GM20000 (cell line): ENCODE results near the gene SH3BP4.

ENCODE experiments used
- DNase-seq: peaks from one replicate; pipeline ENCODE4 v3.0.0; 2012; ENCODE audit warnings: low spot score
- TF ChIP-seq, protein P1 (sequence below): IDR thresholded peaks from 2 replicates; pipeline ENCODE4 v1.5.1; 2012; ENCODE audit warnings: mild to moderate bottlenecking, control low read depth; ENCODE audit errors: extremely low read depth, missing control alignments

Gene SH3BP4

DNA sequence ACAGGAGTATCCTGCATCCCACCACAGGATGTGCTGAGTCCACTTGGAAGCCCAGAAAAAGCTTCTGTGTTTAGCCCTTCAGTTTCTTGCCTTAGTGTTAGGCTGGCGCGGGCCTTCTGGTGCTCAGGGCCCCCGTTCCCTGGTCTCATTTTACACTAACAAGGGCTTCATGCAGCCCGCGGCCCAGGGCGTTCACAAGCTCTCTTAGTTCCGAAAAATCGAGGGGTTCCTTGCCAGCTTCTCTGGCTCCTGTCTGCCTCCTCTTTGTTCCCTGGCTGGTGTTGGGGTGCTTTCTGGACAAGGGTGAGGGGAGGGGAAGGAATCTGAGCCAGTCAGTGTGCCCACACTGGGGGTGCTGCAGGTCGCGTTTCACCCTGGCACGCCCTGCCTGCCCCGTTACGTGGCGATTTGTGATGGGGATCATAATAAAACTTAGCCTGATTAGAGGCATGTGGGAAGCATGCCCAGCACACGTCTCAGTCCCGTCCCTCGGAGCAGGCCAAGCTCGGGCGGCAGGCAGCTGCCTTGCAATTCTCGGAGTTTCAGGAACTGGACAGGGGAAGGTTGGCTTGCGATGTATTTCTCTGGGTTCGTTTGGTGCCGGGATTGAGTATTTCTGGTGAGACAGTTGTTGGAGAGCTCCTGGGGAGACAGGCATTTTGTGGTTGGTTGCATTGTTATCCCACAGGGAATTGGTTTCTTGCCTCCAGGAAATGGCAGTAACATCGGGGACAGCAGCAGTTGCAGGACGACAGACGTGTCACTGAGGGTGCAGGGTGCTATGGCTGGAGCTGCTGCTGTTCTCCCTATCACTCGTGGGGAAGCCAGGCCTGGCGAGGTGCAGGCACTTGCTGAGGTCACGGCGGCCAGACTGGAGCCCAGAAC is 22.9 kb downstream of the SH3BP4 start:
- DNase-seq: no peak
- TF ChIP-seq, protein P1, sequence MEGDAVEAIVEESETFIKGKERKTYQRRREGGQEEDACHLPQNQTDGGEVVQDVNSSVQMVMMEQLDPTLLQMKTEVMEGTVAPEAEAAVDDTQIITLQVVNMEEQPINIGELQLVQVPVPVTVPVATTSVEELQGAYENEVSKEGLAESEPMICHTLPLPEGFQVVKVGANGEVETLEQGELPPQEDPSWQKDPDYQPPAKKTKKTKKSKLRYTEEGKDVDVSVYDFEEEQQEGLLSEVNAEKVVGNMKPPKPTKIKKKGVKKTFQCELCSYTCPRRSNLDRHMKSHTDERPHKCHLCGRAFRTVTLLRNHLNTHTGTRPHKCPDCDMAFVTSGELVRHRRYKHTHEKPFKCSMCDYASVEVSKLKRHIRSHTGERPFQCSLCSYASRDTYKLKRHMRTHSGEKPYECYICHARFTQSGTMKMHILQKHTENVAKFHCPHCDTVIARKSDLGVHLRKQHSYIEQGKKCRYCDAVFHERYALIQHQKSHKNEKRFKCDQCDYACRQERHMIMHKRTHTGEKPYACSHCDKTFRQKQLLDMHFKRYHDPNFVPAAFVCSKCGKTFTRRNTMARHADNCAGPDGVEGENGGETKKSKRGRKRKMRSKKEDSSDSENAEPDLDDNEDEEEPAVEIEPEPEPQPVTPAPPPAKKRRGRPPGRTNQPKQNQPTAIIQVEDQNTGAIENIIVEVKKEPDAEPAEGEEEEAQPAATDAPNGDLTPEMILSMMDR: no peak

DNA sequence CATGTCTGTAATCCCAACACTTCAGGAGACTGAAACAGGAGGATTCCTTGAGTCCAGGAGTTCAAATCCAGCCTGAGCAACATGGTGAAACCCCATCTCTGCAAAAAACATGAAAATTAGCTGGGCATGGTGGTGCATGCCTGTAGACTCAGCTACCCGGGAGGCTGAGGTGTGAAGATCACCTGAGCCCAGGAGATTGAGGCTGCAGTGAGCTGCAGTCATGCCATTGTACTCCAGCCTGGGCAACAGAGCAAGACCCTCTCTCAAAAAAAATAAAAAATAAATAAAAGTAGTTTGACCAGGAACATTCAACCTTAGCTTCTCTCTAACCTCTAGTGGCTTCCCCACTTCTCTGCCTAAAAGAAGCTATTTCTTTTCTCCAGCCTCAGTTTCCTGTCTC is 23.8 kb downstream of the SH3BP4 start:
- no peak for DNase-seq
- TF ChIP-seq, protein P1: no peak

DNA sequence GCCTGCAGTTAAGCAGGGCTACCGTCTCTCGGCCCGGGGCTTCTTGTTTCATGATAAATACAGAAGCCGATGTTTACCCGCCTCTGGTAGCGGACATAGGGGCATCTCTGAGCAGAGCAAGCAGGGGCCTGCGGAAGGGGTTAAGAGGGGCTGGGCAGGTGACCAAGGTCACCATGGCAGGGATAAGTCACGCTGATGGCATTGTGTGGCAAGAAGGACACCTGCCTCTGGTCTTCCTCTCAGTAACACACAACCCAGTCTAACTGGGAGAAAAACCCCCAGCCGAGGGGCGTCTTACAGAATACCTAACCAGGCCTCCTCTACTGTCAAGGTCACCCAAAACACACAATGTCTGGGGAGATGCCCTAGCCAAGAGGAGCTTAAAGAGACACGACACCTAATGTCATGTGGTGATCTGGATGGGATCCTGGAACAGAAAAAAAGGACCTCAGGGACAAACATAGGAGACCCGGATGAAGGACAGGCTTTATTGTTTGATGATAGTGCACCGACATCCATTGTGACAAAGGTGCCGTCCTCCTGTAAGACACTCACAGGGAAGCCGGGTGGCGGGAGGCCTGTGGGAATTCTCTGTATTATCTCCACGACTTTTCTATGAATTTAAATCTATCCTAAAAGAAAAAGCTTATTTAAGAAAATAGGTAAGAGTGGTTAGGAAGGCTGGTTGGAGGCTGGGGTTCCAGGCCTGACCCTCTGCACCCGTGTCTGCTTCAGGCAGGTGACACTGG is 24.8 kb downstream of the SH3BP4 start:
- TF ChIP-seq, protein P1: no peak
- no peak for DNase-seq

DNA sequence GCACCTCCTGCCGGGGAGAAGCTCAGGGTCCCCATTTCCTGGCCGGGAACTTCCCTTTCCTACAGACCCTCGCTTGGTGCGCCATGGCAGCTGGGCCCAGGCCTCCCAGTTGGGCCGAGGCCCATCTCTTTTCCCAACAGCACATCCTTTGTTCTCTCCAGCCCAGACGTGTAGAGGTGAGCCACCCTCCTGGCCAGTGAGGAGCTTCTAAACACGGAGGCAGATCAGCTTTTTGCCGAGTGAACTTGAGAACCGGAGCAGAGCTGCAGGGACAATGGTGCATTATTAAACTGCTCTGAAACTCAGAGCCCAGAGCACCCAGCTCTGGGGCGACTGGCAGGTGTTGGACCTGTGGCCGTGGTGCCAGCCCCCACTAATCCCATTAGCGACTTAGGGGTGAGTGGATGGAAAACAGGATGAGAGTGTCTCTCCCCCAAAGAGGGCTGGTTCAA is 25.4 kb downstream of the SH3BP4 start:
- DNase-seq: no peak
- TF ChIP-seq, protein P1: no peak

DNA sequence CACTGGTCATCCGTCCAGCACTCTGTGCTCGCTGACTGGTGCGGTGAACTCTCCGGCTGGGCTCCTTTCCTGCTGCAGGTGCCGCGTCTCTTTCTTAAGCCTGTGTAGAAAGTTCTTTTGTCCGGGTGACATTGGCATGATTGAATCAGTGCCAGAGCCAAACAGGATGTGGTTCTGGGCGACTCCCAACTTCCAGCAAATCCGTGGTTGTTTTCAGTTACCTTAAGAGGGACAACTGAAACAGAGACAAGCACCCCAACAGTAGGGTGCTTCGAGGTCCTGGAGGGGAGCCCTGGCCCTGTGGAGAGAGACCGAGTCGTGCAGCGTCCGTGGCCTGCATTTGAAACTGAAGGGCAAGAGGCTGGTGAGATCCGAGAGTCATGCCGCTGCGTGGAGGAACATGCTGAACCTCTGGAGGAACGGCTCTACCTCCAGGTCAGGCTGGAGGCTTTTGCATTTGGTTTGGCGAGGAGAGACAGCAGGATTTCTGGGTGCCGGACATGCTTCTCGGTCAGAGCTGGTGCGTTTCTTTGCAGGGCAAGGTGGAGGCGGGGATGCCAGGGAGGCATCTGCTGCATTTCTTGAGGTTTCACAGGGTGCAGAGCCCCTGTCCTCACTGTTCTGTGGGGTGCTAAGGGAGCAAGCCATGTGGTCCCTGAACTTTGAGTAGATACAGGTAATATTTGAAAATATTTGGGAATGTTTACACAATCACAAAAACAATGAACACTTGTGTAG is 26.8 kb downstream of the SH3BP4 start:
- no peak for DNase-seq
- TF ChIP-seq, protein P1: no peak

DNA sequence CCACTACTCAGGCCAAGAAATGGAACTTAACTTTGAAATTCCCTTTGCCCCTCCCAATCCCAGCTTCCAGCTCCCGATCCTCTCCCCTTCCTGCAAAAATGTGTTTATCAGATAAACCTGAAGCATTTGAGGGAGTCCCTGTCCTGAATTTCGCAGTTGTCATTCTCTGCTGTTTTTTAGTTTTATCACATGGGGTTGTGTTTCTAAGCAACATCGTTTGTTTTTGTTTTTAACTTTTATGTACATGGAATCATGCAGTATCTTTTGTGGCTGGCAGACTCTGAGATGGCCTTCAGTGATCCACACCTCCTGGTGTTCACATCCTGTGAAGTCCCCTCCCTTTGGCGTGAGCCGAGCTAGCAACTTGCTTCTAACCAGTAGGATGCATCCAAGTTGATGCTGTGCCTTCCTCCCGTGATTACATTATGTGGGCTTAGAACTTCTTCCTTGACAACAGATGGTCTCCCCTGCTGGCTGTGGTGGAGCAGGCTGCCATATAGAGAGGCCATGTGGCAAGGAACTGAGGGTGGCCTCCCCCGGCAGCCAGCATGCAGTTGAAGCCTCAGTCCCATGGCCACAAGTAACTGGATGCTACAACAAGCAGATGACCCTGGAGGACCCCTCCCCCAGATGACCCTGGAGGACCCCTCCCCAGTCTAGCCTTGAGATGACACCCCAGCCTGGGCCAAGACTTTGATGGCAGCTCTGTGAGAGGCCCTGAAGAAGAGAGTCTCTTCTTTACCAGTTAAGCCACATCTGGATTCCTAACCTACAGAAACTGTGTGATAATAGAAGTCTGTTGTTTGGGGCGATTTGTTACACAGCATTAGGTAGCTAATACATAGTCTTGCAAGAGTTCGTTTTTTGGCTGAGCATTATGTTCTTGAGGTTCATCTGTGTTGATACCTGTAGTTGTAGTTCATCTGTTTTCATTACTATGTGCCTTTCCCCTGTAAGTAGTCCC is 27.7 kb downstream of the SH3BP4 start:
- TF ChIP-seq, protein P1: no peak
- no peak for DNase-seq
